AML-193 (cell line): ENCODE measurements around the gene IGLL5.

ENCODE experiments used
- DNase-seq, 2 experiments: peaks; one replicate each; lab custom pipeline; 2025; lab: John Stamatoyannopoulos, UW

IGLL5 gene

GRCh38 chr22:22887621-22888503 is at the start of gene IGLL5:
IGLL5 (plus strand) TSS chr22:22887816; CDS start chr22:22888054, 238 bp downstream.
- DNase-seq, result no peak

- peak; percentile 2 to 13 for DNase-seq
Observed at GRCh38 chr22:22838148-22838786, 49.3 kb upstream of the IGLL5 start.

GRCh38 chr22:22839570-22840314 is 47.9 kb upstream of the IGLL5 start:
- no peak for DNase-seq

- DNase-seq, result no peak
Observed at GRCh38 chr22:22840780-22841179, 46.8 kb upstream of the IGLL5 start.

- DNase-seq, result no peak
Observed at GRCh38 chr22:22841598-22841997, 46.0 kb upstream of the IGLL5 start.

- no peak for DNase-seq
Observed at GRCh38 chr22:22842085-22842484, 45.5 kb upstream of the IGLL5 start.

- no peak for DNase-seq
Observed at GRCh38 chr22:22843848-22844247, 43.8 kb upstream of the IGLL5 start.

GRCh38 chr22:22847241-22847640 is 40.4 kb upstream of the IGLL5 start:
- DNase-seq, result no peak

GRCh38 chr22:22848364-22848866 is 39.2 kb upstream of the IGLL5 start:
- peak; percentile 4 to 8 for DNase-seq

GRCh38 chr22:22849640-22850610 is 37.7 kb upstream of the IGLL5 start:
- DNase-seq, result no peak

GRCh38 chr22:22851969-22852368 is 35.6 kb upstream of the IGLL5 start:
- no peak for DNase-seq

- no peak for DNase-seq
Observed at GRCh38 chr22:22853713-22854112, 33.9 kb upstream of the IGLL5 start.

- DNase-seq, result no peak
Observed at GRCh38 chr22:22854466-22854865, 33.1 kb upstream of the IGLL5 start.

- no peak for DNase-seq
Observed at GRCh38 chr22:22855085-22855484, 32.5 kb upstream of the IGLL5 start.

GRCh38 chr22:22855617-22856308 is 31.9 kb upstream of the IGLL5 start:
- peak in 1 of 2 experiments; percentile 2 for DNase-seq

GRCh38 chr22:22856364-22856763 is 31.3 kb upstream of the IGLL5 start:
- DNase-seq, result no peak

- DNase-seq, result no peak
Observed at GRCh38 chr22:22856885-22857606, 30.6 kb upstream of the IGLL5 start.

- DNase-seq, result no peak
Observed at GRCh38 chr22:22857607-22858558, 29.7 kb upstream of the IGLL5 start.

GRCh38 chr22:22858559-22858937 is 29.1 kb upstream of the IGLL5 start:
- no peak for DNase-seq
